GM12873 (cell line): ENCODE data around the gene PICALM.

ENCODE experiments used
- TF ChIP-seq, protein P1 (sequence below): IDR thresholded peaks from 2 replicates; pipeline ENCODE4 v1.5.1; 2012; ENCODE audit warnings: low read depth, mild to moderate bottlenecking, moderate library complexity, low read length, control low read depth; ENCODE audit not compliant: insufficient read depth; ENCODE audit errors: missing control alignments

PICALM gene

DNA sequence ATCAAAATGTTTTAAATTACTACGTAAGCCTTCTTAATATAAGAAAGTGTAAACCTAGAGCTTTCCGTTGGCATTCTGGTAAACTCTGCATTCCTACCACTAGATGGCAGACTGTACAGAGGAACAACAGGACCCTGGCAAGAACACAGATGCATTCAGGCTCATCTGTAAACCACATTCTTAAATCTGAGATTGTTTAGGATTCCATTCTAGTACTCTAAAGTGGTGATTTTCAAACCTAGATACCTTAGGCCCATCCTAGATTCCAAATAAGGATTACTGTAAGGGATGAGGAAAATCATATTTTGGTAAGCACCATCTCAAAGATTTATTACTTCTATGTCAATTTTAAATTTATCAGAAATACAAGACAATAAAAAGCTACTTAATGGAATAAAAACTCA, 26.9 kb downstream of the PICALM start:
- TF ChIP-seq, protein P1, sequence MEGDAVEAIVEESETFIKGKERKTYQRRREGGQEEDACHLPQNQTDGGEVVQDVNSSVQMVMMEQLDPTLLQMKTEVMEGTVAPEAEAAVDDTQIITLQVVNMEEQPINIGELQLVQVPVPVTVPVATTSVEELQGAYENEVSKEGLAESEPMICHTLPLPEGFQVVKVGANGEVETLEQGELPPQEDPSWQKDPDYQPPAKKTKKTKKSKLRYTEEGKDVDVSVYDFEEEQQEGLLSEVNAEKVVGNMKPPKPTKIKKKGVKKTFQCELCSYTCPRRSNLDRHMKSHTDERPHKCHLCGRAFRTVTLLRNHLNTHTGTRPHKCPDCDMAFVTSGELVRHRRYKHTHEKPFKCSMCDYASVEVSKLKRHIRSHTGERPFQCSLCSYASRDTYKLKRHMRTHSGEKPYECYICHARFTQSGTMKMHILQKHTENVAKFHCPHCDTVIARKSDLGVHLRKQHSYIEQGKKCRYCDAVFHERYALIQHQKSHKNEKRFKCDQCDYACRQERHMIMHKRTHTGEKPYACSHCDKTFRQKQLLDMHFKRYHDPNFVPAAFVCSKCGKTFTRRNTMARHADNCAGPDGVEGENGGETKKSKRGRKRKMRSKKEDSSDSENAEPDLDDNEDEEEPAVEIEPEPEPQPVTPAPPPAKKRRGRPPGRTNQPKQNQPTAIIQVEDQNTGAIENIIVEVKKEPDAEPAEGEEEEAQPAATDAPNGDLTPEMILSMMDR = peak; percentile 79

DNA sequence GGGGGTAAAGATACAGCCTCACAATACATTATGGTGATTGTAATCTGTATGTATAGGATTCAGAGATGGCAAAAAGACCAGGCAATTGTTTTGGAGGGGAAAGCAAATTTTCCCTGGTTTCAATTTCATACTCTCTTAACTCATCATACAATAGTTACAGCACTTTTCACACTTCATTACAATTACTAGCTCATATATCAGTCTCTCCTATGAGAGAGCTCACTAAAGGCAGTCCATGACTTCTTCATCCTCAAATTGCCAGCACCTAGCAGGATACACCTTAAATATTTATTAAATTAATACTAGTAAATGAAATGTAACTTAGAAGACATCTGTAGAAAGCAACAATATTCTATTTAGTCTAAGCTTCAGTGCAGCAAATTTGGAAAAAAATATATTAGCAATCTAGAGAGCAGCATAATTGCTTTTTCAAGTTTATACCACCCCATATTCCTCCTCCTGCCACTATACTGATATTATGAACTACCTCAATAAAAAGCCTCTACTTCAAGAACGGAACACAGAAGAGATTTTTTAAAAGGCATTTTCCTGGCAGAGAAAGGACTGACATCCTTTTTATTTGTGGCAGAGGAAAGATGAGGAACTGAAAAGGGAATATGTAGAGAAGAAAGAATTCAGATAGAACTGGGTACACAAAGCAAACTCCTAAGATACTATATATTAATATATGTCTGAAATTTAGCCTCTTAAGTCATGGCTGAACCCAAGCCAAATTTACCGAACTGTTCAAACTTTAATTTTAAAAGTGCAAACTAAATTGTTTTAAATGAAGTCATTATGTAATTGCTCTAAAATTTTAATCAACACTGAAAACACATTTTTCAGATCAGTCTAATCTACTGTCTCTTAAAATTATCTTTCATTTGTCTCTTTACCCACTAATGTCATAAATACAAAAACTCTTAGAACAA, 27.7 kb downstream of the PICALM start:
- TF ChIP-seq, protein P1 = no peak

DNA sequence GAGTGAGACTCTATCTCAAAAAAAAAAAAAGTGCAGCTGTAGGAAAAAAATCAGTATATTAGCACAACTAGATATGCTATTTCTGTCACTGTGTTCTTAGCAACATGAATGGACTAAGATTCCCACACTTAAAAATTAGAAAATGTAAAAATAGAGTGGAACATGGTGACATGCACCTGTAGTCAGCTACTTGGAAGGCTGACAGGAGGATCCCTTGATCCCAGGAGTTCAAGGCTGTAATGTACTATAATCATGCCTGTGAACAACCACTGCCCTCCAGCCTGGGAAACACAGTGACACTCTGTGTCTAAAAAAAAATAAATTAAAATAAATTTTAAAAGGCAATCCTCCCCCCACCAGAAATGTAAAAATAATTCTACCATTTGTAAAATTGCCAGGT, 29.8 kb downstream of the PICALM start:
- TF ChIP-seq, protein P1 = no peak

DNA sequence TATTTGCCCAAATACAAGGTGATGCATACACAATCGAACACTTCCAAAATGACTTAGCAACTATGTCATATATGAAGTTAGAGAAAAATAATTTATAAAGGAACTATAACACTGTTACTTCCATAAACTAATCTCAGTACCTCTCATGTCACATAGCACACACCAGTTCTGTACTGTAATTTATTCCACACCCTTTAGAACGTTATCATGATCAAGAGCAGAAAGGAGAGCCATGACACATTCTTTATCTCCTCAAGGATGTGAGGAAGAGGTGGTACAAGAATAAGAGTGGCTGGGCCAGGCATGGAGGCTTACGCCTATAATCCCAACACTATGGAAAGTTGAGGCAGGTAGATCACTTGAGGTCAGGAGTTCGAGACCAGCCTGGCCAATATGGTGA, 31.1 kb downstream of the PICALM start:
- TF ChIP-seq, protein P1 = no peak

DNA sequence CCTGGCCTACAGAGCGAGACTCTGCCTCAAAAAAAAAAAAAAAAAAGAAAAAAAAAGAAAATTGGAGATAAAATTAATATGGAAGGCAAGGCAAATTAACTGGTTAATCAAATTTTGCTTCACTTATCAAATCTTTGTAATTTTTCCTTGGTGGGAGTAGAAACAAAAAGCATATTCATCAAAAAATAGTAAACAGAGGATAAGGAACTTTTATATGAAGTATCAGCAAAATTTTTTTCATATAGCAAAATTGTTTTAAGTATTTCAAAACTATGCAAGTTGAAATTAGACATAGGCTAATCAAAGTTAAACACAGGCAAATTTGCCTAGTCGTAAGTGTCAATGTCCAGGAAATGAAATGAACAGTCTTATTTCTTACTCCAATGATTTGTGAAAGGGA, 33.0 kb downstream of the PICALM start:
- TF ChIP-seq, protein P1 = no peak

DNA sequence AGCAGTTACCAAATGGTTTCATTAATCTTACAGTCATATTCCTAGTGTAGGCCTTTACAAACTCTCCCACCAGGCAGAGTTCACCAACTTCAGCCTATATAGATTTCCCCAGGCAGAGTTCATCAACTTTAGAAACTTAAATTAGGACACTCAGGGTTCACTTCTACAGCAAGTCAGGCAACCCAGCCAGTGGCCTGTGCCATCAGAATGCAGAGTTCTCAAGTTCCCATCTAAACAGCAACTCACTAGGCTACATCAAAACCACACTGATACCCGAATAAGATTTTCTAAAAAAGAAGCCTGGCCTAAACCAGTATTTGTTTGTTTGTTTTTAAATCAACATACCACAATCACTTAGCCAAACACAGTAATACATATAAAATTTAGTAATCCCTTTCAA, 33.7 kb downstream of the PICALM start:
- TF ChIP-seq, protein P1 = no peak

DNA sequence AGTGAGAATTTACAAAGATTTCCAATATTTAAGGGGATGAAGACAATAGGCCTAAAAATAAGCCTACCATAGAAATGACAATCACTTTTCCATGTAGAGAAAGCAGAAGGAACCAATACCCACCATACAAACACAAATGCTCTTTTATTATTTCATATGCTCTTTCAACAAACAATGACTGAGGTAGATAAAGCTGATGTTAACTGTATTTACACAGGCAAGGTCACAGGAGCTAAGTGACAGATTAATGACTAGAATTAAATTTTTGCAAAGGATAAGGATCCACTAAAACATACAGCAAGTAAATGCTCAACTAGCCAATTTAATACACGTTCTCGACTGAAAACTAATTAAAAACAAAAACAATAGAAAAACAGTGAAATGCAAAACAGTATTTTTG, 34.2 kb downstream of the PICALM start:
- TF ChIP-seq, protein P1 = no peak
